CD4-positive, alpha-beta T cell (primary cell): ENCODE results near the gene DBT. TPM values are rescaled to one million over a fixed set of nuclear protein-coding genes. Genes with fewer than 3 reads are reported as not detected.

Experiments
- ATAC-seq: fragments of 200-7000 bp; cut with Tn5 transposase; one replicate; pipeline ENCODE4 v1.10.0; 2022; ENCODE audit warnings: mild to moderate bottlenecking; ENCODE audit not compliant: poor library complexity
- CTCF ChIA-PET: fragments of 350-600 bp; sonication (Branson Sonifier 250); formaldehyde crosslinking; loops from one replicate; lab custom pipeline; 2021; ENCODE audit warnings: antibody characterized with exemption, inconsistent platforms; lab: Charles Lee
- POLR2A ChIA-PET: fragments of 350-600 bp; sonication (Branson Sonifier 250); formaldehyde crosslinking; loops from one replicate; lab custom pipeline; 2021; ENCODE audit warnings: antibody characterized with exemption, inconsistent platforms; lab: Charles Lee
- DNase-seq, 14 experiments: peaks; one replicate each; pipeline ENCODE4 v3.0.0-alpha.2; 2013 to 2020; ENCODE audit warnings: mixed read lengths in 2 of 14
- H3K27ac ChIP-seq, 2 donors: one replicate each; pipeline versions ENCODE4 v1.5.1 to v1.7.0; 2013; ENCODE audit warnings: low read length in 2 of 2, low read depth in 1 of 2, mild to moderate bottlenecking in 1 of 2
- H3K27me3 ChIP-seq, 2 experiments: 1 replicate in 1 of 2; 2 replicates in 1 of 2; pipeline versions ENCODE4 v1.6.1 to v1.7.0; 2013; ENCODE audit warnings: low read length in 2 of 2, control low read depth in 1 of 2, mild to moderate bottlenecking in 1 of 2, moderate library complexity in 1 of 2; ENCODE audit not compliant: insufficient read depth in 2 of 2, control insufficient read depth in 1 of 2
- H3K36me3 ChIP-seq: one replicate; pipeline ENCODE4 v1.6.1; 2013; ENCODE audit warnings: low read length, control low read depth; ENCODE audit not compliant: insufficient read depth
- H3K4me1 ChIP-seq: one replicate; pipeline ENCODE4 v1.6.1; 2013; ENCODE audit warnings: low read length, control low read depth; ENCODE audit not compliant: insufficient read depth
- H3K4me3 ChIP-seq: one replicate; pipeline ENCODE4 v1.5.1; 2013; ENCODE audit warnings: mild to moderate bottlenecking, low read length, moderate library complexity
- H3K9me3 ChIP-seq, 2 experiments: 1 replicate in 1 of 2; 2 replicates in 1 of 2; pipeline versions ENCODE4 v1.6.1 to v1.7.0; 2013; ENCODE audit warnings: low read length in 2 of 2, mild to moderate bottlenecking in 2 of 2, control low read depth in 1 of 2, moderate library complexity in 1 of 2; ENCODE audit not compliant: control insufficient read depth in 1 of 2, insufficient read depth in 1 of 2
- H3K27ac Mint-ChIP-seq: one replicate; pipeline ENCODE4 v1.8.0; 2020; ENCODE audit warnings: mixed read lengths
- H3K27me3 Mint-ChIP-seq: one replicate; pipeline ENCODE4 v1.8.0; 2021; ENCODE audit warnings: mixed read lengths
- H3K36me3 Mint-ChIP-seq: one replicate; pipeline ENCODE4 v1.8.0; 2021; ENCODE audit warnings: low read depth, mixed read lengths
- H3K4me1 Mint-ChIP-seq: one replicate; pipeline ENCODE4 v1.8.0; 2021; ENCODE audit warnings: low read depth, mixed read lengths
- H3K4me3 Mint-ChIP-seq: one replicate; pipeline ENCODE4 v1.8.0; 2020; ENCODE audit warnings: mild to moderate bottlenecking, mixed read lengths
- H3K9me3 Mint-ChIP-seq: one replicate; pipeline ENCODE4 v1.8.0; 2020; ENCODE audit warnings: mixed read lengths
- intact Hi-C, 2 experiments: fragments of 100-400 bp; cut with DNase I in 1 of 2; cut with micrococcal nuclease in 1 of 2; formaldehyde crosslinking; loops; one replicate each; pipeline versions ENCODE4 v1.15.1 to v1.9.0; 2023 to 2025; cut with DNase I, micrococcal nuclease
- total RNA-seq, 174 experiments: library from RNA in 2 of 174; stranded (reverse) in 2 of 174; gene quantifications; one replicate each; pipeline ENCODE4 v1.2.3 and lab custom pipeline; 2021 to 2026
- TF ChIP-seq, protein P1 (sequence below): fragments of 200-600 bp; IDR thresholded peaks from one replicate; pipeline ENCODE4 v1.8.0; 2022; ENCODE audit warnings: antibody characterized with exemption, mild to moderate bottlenecking

The DBT gene
- total RNA-seq, 2 experiments from 2014 or later, result 5.3 to 5.4 TPM

DNA sequence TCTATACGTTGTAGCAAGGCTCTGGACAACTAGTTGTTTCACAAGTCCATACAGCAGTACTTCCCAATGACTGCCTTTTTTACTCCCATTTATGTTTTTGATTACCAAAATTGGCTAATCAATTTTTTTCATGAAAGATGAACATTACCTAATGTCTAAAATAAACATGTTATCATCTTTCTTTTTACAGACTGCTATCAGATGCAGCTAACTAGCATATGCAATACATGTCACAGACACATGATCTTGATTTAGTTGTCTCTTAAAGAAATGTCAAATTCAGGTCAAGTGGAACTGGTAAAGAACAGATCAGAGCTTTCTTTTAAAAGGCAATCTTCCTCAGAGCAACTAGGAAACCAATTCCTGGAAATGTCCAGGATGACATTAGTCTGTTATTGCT is 630 bp upstream of the DBT start:
- intact Hi-C loops, result loop anchor here in 1 of 2 experiments (5.0 kb wide), 1 partner anchor 213 kb away; a partner anchor contains a TSS
- TF ChIP-seq, protein P1, sequence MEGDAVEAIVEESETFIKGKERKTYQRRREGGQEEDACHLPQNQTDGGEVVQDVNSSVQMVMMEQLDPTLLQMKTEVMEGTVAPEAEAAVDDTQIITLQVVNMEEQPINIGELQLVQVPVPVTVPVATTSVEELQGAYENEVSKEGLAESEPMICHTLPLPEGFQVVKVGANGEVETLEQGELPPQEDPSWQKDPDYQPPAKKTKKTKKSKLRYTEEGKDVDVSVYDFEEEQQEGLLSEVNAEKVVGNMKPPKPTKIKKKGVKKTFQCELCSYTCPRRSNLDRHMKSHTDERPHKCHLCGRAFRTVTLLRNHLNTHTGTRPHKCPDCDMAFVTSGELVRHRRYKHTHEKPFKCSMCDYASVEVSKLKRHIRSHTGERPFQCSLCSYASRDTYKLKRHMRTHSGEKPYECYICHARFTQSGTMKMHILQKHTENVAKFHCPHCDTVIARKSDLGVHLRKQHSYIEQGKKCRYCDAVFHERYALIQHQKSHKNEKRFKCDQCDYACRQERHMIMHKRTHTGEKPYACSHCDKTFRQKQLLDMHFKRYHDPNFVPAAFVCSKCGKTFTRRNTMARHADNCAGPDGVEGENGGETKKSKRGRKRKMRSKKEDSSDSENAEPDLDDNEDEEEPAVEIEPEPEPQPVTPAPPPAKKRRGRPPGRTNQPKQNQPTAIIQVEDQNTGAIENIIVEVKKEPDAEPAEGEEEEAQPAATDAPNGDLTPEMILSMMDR, result no peak
- Mint-ChIP-seq H3K4me3 (no peak overlapping the region), H3K27me3 (no peaks in the 10 kb centered on the region), H3K27ac (no peak overlapping the region), H3K9me3 (no peaks in the 10 kb centered on the region), H3K4me1 (peaks cover 12% of the 10 kb centered on the region), H3K36me3 (no peaks in the 10 kb centered on the region)
- Histone ChIP-seq H3K4me1 (peaks cover 11% of the 10 kb centered on the region), H3K27me3 (no peaks in the 10 kb centered on the region), H3K36me3 (no peaks in the 10 kb centered on the region), H3K27ac (peak overlapping the region in 1 of 2 donors; percentile 18), H3K4me3 (peak overlapping the region; percentile 88), H3K9me3 (no peaks in the 10 kb centered on the region)
- ATAC-seq, result no peak
- no peak for DNase-seq
- CTCF ChIA-PET, result interaction anchor here (1.2 to 1.7 kb wide), 2 partner anchors 16 to 209 kb away, joined by 4 to 5 read pairs; partner anchors contain the start of gene RTCA
- POLR2A ChIA-PET, result interaction anchor here (0.7 to 3.3 kb wide), 18 partner anchors 12 to 646 kb away, joined by 3 to 83 read pairs (median 4); partner anchors contain the start of genes CDC14A, RTCA, SASS6 and TRMT13

DNA sequence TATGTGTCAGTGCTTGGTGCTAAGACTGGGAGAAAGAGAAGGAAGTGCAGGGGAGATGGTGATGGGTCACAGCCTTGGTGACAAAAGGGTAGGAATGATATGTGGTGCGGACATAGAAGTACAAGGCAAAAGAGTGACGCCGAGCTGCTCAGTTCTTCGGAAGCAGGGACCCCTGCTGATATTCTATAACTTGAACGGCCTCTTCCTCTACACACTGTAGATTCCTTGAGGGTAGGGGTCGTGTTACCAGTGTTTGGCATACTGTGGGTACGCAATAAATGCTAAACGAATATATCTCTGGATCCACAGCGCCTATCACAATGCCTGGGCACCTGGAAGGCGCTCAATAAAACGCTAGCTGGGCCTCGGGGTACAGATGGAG is 488 bp downstream of the DBT start:
- no peak for ATAC-seq
- TF ChIP-seq, protein P1, result no peak
- no peak overlapping the region for H3K27ac Mint-ChIP-seq
- H3K27me3 ChIP-seq, result no peaks in the 10 kb centered on the region
- peak in 2 of 14 experiments; percentile 5 to 24 for DNase-seq
- peak overlapping the region; percentile 88 for H3K4me3 ChIP-seq
- peak overlapping the region; percentile 51 to 69 for H3K27ac ChIP-seq
- intact Hi-C loops, result loop anchor here (1.0 to 5.0 kb wide), 4 partner anchors 17 to 117 kb away; partner anchors contain the start of genes TRMT13 (in 2 of the 2), CDC14A (in 1 of the 2), RTCA (in 1 of the 2) and SASS6 (in 1 of the 2)
- H3K4me1 Mint-ChIP-seq, result peaks cover 19% of the 10 kb centered on the region
- POLR2A ChIA-PET, result interaction anchor here (0.6 to 3.3 kb wide), 18 partner anchors 11 to 647 kb away, joined by 3 to 83 read pairs (median 4); partner anchors contain the start of genes CDC14A, RTCA, SASS6 and TRMT13
- H3K27me3 Mint-ChIP-seq, result no peaks in the 10 kb centered on the region
- H3K36me3 Mint-ChIP-seq, result peaks cover 1% of the 10 kb centered on the region
- H3K4me3 Mint-ChIP-seq, result no peak overlapping the region
- peaks cover 11% of the 10 kb centered on the region for H3K4me1 ChIP-seq
- H3K36me3 ChIP-seq, result no peaks in the 10 kb centered on the region
- CTCF ChIA-PET, result interaction anchor here (1.2 to 1.7 kb wide), 2 partner anchors 17 to 210 kb away, joined by 4 to 5 read pairs; partner anchors contain the start of gene RTCA
- no peaks in the 10 kb centered on the region for H3K9me3 ChIP-seq
- no peaks in the 10 kb centered on the region for H3K9me3 Mint-ChIP-seq

DNA sequence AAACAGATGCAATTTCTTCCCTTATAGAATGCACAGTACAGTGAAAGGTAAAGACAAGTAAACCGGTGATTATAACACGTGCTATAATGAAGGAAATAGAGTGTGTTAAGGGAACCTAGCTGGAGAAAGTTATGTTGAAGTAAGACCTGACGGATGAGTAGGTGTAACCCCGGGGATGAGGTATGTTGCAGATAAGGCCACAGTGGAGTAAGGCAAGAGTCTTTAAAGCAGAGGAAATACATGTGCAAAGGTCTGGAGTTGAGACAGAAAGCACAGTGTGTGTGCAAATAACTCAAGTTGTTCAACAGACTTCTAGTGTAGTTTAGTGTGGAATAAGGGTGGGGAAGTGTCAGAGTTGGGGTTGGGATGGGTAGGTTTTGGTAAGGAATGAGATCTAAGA is 2.9 kb downstream of the DBT start:
- Mint-ChIP-seq H3K36me3 (peaks cover 5% of the 10 kb centered on the region), H3K27me3 (no peaks in the 10 kb centered on the region), H3K4me3 (peak overlapping the region; percentile 54), H3K9me3 (no peaks in the 10 kb centered on the region), H3K27ac (peak overlapping the region; percentile 1), H3K4me1 (peaks cover 28% of the 10 kb centered on the region)
- POLR2A ChIA-PET, result interaction anchor here (2.1 kb wide), 1 partner anchor 20 kb away, joined by 5 read pairs; the partner anchor contains the start of gene RTCA
- Histone ChIP-seq H3K36me3 (no peaks in the 10 kb centered on the region), H3K27ac (no peak overlapping the region), H3K4me3 (no peak overlapping the region), H3K9me3 (no peaks in the 10 kb centered on the region), H3K4me1 (peaks cover 13% of the 10 kb centered on the region), H3K27me3 (no peaks in the 10 kb centered on the region)
- DNase-seq, result no peak
- TF ChIP-seq, protein P1, result no peak
- CTCF ChIA-PET, result no interaction called here
- no peak for ATAC-seq
- intact Hi-C loops, result loop anchor here (5.0 kb wide), 2 partner anchors 106 to 114 kb away; partner anchors contain the start of genes CDC14A (in 1 of the 2), SASS6 (in 1 of the 2) and TRMT13 (in 1 of the 2)
